HL-60 (cell line): ENCODE measurements around the gene LATS1.

Source experiments
- DNase-seq, 2 experiments: peaks; one replicate each; pipeline ENCODE4 v3.0.0-alpha.2; 2010 to 2020; ENCODE audit warnings: low read depth in 1 of 2, low spot score in 1 of 2
- H3K27ac ChIP-seq: fragments of 250-450 bp; sonication (Bioruptor Pico); replicated peaks from 2 replicates; pipeline ENCODE4 v1.5.1; 2020; ENCODE audit warnings: mild to moderate bottlenecking, moderate library complexity
- H3K27me3 ChIP-seq: fragments of 250-450 bp; sonication (Bioruptor Pico); 2 replicates; pipeline ENCODE4 v1.5.1; 2021; ENCODE audit warnings: mild to moderate bottlenecking, moderate library complexity; ENCODE audit not compliant: insufficient read depth, poor library complexity, severe bottlenecking
- H3K4me3 ChIP-seq: replicated peaks from 2 replicates; pipeline ENCODE4 v1.5.1; 2011; ENCODE audit warnings: mild to moderate bottlenecking, control low read depth, low read length; ENCODE audit not compliant: insufficient read depth
- CTCF ChIP-seq: IDR thresholded peaks from one replicate; pipeline ENCODE4 v1.5.1; 2011; ENCODE audit warnings: low read length, control low read depth, inconsistent platforms; ENCODE audit not compliant: insufficient read depth
- GABPA ChIP-seq: IDR thresholded peaks from 2 replicates; pipeline ENCODE4 v1.6.1; 2012; ENCODE audit warnings: low read depth
- POLR2AphosphoS5 ChIP-seq: IDR thresholded peaks from 2 replicates; pipeline ENCODE4 v1.6.1; 2012; ENCODE audit warnings: low read depth
- REST ChIP-seq: IDR thresholded peaks from 2 replicates; pipeline ENCODE4 v1.6.1; 2012; ENCODE audit warnings: low read depth; ENCODE audit not compliant: insufficient replicate concordance
- SPI1 ChIP-seq: IDR thresholded peaks from 2 replicates; pipeline ENCODE4 v1.6.1; 2012; ENCODE audit warnings: low read depth, mild to moderate bottlenecking, borderline replicate concordance

The LATS1 gene

GRCh38 chr6:149725785-149726184 lies 7.9 kb upstream of the LATS1 start:
- Histone ChIP-seq H3K27ac (no peak overlapping the region), H3K4me3 (no peak overlapping the region), H3K27me3 (no peaks in the 10 kb centered on the region)
- no peak for DNase-seq
- TF ChIP-seq CTCF (no peak), REST (no peak), SPI1 (no peak), GABPA (no peak), POLR2AphosphoS5 (no peak)

GRCh38 chr6:149723771-149724417 lies 6.0 kb upstream of the LATS1 start:
- no peak overlapping the region for H3K27ac ChIP-seq
- TF ChIP-seq CTCF = peak; percentile 96
- TF ChIP-seq GABPA = no peak
- TF ChIP-seq SPI1 = no peak
- no peak for TF ChIP-seq REST
- no peak for TF ChIP-seq POLR2AphosphoS5
- peak; percentile 71 to 72 for DNase-seq
- no peaks in the 10 kb centered on the region for H3K27me3 ChIP-seq
- H3K4me3 ChIP-seq = no peak overlapping the region

GRCh38 chr6:149723262-149723661 lies 5.4 kb upstream of the LATS1 start:
- Histone ChIP-seq H3K27ac (no peak overlapping the region), H3K4me3 (no peak overlapping the region), H3K27me3 (no peaks in the 10 kb centered on the region)
- no peak for DNase-seq
- TF ChIP-seq POLR2AphosphoS5 (no peak), GABPA (no peak), CTCF (no peak), SPI1 (no peak)

GRCh38 chr6:149719531-149719930 lies 1.6 kb upstream of the LATS1 start:
- Histone ChIP-seq H3K27me3 (no peaks in the 10 kb centered on the region), H3K27ac (no peak overlapping the region), H3K4me3 (no peak overlapping the region)
- TF ChIP-seq REST = no peak
- TF ChIP-seq CTCF = no peak
- TF ChIP-seq SPI1 = no peak
- no peak for DNase-seq
